SKM-1 treated with dmso at 0.1 percent for 144 hours (cell line): ENCODE measurements around the gene IGLL5.

Experiments used
- DNase-seq: peaks from one replicate; lab custom pipeline; 2025; ENCODE audit not compliant: unreplicated experiment; lab: John Stamatoyannopoulos, UW

The IGLL5 gene

DNA sequence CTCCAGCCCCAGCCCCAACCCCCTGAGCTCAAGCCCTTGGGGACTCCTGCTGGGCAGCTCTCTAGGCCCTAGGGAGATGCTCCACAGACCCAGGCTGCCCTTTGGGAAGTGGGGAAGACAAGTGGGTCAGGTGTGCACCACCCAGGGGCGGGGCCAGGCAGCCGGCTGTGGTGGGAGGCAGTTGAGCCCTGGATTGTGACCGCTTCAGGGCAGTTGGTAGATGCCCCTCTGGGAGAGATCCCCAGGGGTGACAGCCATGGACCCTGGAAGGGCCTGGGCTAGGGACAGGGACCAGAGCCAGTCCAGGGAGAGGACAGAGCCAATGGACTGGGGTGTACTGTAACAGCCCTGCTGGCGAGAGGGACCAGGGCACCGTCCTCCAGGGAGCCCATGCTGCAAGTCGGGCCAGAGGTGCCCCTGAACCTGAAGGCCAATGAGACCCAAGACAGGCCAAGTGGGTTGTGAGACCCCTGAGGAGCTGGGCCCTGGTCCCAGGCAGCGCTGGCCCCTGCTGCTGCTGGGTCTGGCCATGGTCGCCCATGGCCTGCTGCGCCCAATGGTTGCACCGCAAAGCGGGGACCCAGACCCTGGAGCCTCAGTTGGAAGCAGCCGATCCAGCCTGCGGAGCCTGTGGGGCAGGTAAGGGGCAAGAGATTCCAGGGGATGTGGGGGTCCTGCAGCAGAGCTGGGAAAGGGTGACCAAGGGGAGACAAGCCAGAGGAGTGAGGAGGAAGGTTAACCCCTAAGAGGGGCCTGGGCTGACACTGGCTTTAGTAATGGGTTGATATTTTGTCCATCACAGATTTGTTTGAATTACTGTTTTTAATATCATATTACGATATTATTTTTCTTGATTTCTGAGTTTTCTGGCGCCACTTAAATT, at the start of gene IGLL5:
IGLL5 (plus strand) TSS at position 196 of the 883 bp plus-strand sequence; CDS start at position 434, 238 bp downstream.
- no peak for DNase-seq

DNA sequence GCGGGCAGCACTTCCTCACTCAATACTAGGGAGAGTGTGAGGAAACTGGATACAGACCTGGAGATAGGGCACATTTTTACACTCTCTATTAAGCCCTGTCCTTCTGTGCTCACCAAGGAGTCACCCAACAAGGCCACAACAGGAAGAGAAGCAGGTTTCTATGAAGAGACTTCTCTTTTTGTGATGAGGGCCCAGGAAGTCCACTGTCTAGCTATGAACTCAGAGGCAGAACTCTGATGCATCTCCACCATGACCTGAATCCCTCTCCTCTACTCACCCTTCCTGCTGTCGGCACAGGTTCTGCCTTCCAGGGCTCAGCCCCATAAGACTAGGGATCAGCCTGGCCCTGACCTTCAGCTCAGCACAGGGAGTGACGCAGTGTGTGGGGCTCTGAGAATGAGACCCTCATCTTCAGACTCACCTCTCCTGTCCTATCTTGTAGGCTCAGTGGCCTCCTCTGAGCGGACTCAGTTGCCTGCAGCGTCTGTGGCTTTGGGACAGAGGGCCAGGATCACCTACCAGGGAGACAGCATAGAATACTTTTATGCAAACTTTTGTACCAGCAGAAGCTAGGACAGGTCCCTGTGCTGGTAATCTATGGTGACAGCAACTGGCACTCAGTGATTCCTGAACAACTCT, 49.3 kb upstream of the IGLL5 start:
- DNase-seq, result peak; percentile 74

DNA sequence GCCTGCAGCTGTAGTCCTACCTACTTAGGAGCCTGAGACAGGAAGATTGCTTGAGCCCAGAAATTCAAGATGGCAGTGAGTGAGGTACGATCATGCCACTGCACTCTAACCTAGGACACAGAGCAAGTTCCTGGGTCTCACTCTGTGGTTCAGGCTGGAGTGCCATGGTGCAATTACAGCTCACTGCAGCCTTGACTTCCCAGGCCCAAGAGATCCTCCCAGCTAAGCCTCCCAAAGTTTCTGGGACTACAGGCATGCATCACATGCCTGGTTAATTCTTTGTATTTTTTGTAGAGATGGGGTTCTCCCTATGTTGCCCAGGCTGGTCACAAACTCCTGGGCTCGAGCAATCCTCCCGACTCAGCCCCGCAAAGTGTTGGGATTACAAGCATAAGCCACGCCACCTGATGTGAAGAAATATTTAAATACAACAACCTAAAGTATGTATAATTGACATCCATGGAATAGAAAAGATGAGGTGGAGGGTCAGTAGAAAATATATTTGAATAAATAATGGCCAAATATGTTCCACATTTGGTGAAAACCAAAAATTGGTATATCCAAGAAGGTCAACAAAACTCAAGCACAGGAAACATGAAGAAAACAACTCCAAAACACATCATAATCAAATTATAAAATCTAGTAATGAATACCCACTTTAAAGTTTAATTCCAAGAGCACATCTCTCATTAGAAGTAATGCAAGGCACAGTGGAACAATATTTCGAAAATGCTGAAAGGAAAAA, 47.9 kb upstream of the IGLL5 start:
- DNase-seq, result no peak

DNA sequence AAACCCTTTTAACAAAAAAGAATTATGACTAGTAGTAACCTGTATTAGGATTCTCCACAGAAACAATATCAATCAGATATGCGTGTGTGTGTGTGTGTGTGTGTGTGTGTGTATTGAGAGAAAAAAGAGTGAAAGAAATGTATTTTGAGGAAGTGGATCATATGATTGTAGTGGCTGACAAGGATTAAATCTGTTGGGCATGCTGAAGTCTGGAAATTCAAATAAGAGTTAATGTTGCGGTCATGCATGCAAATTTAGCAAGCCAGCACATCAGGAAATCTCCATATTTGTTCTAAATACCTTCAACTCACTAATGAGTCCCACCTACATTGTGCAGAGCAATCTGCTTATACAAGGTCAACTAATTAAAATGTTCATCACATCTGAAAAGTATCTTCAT, 46.8 kb upstream of the IGLL5 start:
- no peak for DNase-seq

DNA sequence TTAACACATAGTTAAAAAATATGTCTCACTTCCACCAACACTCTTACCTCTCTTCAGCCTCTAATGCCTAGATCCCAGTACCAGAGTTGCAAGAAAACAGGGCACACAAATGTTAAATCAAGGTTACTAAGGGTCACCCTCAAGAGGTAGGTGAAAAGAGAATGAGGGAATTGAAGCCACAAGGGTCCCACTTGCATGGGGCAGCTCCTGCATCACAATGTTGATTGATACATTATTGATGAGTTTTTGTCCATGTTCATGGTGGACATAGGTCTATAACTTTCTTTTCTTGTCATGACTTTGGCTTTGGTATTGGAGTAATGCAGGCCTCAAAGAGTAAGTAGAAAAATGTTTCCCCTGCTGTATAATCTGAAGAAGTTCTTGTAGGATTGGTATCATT, 46.0 kb upstream of the IGLL5 start:
- DNase-seq, result no peak

DNA sequence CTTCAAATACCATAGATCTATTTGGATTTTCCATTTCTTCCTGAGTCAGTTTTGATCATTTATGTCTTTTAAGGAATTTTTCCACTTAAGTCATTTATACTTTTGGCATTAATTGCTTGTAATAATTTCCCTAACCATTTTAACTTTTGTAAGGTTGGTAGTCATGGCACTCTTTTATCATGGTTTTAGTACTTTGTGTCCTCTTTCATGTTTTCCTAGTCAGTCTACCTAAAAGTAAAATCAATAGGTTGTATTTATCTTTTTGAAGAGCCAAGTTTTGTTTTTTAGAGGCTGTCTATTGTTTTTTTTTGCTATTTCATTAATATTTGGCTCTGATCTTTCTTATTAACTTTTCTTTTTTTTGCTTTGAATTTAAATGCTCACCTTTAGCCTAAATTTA, 45.5 kb upstream of the IGLL5 start:
- no peak for DNase-seq

DNA sequence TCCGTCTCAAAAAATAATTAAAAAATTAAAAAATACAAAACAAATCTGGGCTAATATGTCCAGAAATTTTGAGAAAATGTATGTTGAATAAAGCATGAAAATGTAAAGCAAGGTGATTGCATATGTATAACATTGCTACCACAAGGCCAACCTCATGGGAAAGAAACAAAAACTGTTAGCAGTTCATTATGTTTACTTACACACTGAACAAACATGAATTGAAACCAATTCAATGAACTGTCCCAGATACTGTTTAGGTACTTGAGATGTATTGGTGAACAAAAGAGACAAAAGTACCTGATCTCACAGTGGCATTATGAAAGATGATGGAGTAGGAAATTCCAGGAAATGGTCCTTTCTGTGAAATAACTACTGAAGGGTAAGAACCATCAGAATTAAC, 43.8 kb upstream of the IGLL5 start:
- DNase-seq, result no peak

DNA sequence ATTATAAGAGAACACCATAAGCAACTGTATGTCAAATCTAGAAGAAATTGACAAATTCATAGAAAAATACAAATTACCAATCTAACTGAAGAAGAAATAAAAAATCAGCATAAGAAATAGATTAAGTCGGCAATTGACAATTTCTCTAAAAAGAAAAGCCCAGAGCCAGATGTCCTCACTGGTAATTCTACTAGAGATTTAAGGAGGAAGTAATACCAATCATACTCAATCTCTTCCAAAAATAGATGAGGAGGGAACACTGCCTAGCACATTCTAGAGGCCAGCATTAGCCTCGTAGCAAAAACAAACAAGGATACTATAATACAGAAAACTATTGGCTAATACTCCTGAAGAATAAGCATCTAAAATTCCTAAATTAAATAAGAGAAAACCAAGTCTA, 40.4 kb upstream of the IGLL5 start:
- no peak for DNase-seq

DNA sequence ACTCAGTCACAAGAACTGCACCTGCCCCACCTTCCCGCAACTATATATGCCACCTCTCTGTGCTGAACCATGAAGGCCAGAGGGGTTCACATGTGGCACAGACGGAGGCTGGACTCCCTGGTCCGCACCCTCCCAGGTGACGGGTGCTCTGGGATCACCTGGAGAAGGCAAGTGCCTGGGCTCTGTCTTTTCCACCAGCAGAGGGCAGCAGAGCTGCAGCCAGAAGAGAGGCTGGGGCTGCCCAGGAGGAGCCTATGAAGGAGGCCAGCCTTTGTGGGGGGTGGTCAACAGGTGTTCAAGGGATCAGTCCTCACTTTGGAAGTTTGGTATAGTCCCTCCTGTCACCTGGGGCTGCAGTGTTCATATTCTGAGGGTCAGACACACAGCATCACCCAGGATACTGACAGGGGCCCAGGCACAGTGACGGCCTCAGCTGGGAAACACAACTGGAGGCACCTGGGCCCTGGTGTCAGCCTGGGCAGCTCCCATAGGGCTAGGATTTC, 39.2 kb upstream of the IGLL5 start:
- DNase-seq, result peak; percentile 38

DNA sequence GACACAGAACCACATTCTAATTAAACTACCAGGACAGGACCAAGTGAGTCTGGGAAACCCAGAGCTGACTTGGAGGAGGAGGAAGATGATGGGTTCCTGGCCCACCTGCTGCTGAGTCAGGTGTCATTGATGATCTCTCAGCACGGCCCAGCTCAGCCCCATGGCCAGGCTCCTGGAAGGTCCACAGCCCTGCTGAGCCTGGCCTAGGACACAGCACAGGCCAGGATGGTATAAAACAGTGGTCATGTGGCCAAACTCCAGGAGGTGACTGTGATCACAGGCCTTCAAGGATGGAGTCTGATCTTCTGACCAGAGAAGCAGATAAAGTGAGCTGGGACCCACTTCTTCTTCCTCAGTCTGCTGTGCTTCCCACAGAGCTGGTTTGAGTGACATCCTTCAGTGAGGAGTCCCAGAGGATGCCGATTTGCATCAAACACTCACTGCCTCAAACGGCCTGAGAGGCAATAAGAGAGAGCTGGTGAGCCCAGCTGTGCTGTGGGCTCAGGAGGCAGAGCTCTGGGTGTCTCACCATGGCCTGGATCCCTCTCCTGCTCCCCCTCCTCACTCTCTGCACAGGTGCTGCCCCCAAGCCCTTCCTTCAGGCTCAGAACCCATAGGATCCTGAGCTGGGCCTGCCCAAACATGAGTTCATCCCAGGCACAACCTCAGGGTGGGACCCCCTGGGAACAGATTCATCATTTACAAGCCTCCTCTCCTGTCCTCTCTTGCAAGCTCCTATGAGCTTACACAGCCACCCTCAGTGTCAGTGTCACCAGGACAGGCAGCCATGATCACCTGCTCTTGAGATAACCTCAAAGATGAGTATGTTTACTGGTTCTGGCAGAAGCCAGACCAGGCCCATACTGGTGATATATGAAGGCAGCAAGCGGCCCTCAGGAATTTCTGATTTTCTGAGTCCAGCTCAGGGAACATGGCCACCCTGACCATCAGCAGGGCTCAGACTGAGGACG, 37.7 kb upstream of the IGLL5 start:
- DNase-seq, result no peak

DNA sequence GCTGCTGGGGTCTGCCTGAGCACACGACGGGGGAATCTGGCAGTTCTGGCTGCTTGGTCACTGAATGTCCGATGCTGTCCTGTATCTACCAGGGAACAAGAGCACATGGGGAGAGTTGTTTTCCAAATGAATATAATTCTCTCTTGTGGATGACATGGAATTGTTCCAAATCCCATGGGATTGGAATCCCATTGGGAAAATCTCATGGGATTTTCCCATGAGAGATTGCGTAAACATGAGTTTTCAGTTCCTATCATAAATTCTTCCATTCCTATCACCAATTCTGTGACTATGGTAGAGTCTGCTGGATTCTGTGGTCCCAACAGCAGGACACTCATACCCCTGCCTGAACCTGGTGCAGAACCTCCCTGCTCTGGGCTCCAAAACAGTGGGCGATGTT, 35.6 kb upstream of the IGLL5 start:
- no peak for DNase-seq

DNA sequence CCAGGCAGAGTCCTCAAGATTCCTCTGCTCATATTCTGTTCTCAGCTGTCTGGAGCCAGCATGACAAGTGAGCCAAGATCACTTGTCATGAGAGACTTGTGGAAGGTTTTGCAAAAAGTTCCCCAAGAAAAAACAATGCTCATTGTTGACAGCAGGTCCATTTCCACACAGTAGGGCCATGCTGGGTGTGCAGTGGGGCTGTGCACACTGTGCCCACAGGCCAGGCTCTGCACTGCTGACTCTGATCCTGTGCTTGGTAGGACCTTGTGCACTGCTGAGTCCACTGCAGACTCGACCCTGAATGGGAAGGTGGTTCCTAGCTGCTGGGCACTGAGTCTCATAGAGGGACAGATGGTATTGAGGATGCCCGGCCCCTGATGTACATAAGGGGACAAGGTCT, 33.9 kb upstream of the IGLL5 start:
- DNase-seq, result no peak

DNA sequence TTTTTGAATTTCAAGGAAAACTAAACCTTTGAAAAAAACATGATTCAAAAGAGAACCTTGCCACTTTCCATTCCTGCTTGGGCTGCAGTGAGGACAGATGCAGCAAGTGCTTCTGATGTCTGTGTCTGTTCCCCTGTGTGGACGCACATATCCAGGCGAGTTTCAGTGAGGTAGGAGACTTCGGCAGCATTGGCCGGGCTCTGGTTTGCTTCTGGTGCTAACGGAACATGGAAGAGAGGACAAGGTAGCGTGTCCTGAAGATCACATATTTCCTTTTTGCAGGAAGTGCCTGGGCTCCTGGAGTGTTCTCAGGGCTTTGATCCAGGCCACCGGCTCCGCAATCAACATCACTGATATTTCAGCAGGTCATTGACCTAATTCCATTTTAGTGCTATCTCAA, 33.1 kb upstream of the IGLL5 start:
- DNase-seq, result no peak

DNA sequence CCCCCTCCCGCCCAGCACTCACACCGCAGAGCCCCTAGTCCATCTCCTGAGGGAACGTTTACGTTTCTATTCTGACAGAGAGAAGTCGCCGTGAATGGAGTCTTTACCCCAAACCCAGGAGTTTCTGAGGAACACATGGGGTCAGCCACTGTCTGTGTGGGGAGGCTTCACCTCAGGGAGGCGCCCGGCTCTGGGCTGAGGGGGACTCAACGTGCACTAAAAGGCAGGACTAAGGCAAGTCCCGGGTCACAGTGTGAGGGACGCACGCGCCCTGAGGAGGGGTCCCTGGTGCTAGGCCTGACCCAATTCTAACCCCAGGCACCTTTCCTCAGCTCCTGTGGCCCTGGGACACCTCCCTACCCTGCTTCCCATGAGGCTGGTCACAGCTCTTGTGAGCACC, 32.5 kb upstream of the IGLL5 start:
- no peak for DNase-seq

DNA sequence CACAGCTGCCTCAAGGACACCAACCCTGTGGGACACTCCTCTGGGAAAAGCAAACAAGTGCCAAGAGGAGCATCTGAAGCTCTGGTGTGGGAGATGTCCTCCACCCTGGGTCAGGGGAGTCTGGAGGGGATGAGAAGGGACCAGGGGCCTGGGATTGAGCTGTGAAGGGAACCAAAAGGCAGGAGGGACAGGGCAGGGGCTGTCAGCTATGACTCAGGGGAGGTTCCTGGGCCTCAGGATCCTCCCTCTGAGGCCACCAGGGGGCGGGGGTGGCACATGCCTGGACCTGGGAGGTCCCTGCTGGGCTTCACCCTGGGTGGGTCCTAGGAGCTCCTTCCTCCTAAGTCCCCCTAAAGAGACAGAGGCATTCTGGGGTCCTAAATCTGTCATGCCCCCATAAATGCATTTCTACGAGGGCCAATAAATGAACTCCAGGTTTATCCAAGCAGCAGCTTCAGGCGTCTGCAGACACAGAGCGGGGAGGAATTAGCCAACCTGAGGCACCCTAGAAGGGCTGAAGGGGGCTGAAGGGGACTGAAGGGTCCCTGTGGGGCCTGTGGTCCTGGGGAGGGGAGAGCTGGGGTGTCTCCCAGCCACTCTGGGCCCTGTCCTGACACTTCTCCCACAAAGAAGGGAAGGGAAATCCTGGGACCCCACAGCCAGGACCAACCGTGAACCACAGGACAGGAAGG, 31.9 kb upstream of the IGLL5 start:
- DNase-seq, result no peak

DNA sequence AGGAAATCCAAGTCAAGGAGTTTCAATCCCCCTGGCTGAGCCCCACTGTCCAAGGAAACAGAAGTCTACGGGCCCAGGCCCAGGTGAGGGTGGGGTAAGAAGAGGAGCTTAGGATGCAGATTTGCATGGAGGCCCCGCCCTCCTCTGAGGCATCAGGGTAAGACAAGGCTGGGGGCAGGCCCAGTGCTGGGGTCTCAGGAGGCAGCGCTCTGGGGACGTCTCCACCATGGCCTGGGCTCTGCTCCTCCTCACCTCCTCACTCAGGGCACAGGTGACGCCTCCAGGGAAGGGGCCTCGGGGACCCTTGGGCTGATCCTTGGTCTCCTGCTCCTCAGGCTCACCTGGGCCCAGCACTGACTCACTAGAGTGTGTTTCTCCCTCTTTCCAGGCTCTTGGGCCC, 31.3 kb upstream of the IGLL5 start:
- no peak for DNase-seq

DNA sequence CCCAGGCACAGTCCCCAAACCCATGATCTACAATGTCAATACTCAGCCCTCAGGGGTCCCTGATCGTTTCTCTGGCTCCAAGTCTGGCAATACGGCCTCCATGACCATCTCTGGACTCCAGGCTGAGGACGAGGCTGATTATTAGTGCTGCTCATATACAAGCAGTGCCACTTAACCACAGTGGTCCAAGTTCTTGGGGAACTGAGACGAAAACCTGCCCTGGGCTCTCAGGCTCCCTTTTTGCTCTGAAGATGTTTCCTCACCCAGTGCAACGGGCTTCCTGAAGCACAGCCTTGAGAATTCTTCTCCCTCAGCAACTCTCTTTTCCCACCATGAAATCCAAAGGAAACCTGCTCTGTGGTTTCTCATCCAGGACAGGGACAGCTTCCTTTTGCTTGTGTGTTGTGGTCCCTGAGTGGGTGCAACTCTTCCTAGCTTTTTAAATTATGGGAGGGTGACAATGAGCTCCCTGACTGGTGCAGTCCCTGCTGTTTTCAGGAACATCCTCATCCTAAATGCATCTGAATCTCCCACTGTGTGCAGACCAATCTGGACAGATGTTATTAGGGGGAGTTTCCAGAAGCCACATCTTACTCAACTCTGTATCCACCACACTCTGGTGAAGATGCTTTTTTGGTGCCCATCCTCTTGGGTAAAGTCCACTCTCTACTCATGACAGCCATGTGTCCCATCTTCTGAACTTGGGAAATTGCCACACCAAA, 30.6 kb upstream of the IGLL5 start:
- DNase-seq, result no peak

DNA sequence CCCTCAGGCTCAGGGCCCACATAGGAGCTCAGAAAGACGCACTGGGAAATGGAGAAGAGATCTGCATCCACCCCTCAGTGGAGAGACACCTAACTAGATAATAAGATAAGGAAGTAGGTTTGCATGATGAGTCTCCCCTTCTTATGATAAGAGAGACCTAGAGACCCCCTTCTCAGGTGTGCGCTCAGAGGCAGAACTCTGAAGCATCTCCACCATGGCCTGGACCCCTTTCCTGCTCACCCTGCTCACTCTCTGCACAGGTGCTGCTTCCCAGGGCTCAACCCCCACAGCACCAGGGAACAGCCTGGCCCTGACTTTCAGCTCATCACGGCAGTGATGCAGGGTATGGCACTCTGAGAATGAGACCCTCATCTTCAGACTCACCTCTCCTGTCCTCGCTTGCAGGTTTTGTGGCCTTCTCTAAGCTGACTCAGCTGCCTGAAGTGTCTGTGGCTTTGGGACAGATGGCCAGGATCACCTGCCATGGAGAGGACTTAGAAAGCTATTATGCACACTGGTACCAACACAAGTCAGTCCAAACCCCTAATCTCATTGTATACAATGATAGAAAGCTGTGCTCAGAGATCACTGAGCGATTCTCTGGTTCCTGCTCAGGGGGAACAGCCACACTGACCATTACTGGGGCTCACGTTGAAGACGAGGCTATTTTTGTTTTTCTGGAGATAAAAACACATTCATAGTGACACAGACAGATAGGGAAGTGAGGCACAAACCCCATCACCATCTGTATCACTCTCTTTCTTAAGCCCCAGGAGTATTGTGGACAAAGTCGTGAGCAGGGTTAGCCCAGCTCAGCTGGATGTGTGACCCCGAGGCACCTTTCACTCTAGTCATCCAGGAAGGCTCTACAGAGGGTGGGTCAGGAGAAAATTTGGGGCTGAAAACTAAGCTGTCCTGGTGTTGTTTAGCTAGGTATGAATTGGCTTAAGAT, 29.7 kb upstream of the IGLL5 start:
- no peak for DNase-seq
